ENCODE data around the gene FADS1.
A peak's percentile ranks its signal among the peaks of the same experiment; 100 is the strongest.

Gene FADS1

GRCh38 chr11:61753672-61754071, 63.1 kb downstream of the FADS1 start:
- no peak for FAIRE-seq
- DNase-seq (ENCODE audit: insufficient read length, low spot score) = no peak
- TF ChIP-seq POLR2A (IDR thresholded peaks at IDR 0.05; ENCODE audit: low read depth, low read length) = no peak

- no peak for TF ChIP-seq POLR2A (IDR thresholded peaks at IDR 0.05; ENCODE audit: low read depth, low read length)
- FAIRE-seq (no peak), DNase-seq (ENCODE audit: insufficient read length, low spot score) (no peak)
These were observed 63.8 kb downstream of the FADS1 start for GRCh38 chr11:61752925-61753521.

DNA sequence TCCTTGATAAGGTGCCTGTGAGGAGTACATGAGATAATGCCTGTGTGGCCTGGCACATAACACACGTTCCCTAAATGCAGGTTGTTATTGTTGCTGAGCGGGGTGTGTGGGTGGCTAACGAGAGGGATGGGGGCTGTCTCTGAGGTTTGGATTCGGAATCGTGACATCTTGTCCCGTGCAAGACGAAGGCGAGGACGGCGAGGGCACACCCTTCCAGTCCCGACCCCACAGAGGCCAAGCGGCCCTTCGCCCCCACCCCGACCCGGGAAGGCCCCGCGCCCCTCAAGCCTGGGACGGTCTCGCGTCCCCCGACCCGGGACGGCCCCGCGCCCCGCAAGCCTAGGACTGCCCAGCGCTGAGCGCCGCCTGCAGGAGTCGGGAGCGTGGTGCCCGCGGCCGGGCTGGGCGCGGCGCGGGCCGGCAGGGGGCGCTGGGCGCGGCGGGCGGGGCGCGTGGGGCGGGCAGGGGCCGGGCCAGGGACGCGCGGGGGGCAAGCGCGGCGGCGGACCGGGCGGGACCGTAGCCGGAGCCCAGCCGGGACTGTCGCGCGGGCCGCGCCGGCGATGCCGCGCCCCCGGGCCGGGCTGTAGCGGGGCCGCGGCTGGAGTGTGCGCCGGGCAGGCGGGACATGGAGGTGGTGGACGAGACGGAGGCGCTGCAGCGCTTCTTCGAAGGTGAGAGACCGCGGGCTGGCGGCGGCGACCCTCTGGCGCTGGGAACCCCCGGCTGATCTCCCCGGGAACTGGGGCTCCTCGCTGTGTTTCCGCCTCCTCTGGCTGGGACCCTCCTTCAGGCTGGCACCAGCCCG, 64.5 kb downstream of the FADS1 start, which contains the start of gene MYRF:
Gene MYRF, plus strand, starts transcription at position 520 of the 808 bp plus-strand sequence. Its CDS starts 109 bp downstream, at position 629.
- TF ChIP-seq POLR2A (IDR thresholded peaks at IDR 0.05; ENCODE audit: low read depth, low read length) = peak; percentile 26; the same call in 1 of the 2 replicates
- peak; percentile 57 for DNase-seq (ENCODE audit: insufficient read length, low spot score)
- FAIRE-seq = no peak

- FAIRE-seq = no peak
These were observed 65.4 kb downstream of the FADS1 start for GRCh38 chr11:61751384-61751783.

GRCh38 chr11:61750631-61751273, 66.1 kb downstream of the FADS1 start:
- DNase-seq (ENCODE audit: insufficient read length, low spot score) (no peak), FAIRE-seq (no peak)
- no peak for TF ChIP-seq POLR2A (IDR thresholded peaks at IDR 0.05; ENCODE audit: low read depth, low read length)

More at GRCh38 chr11:61751384-61751783, 65.4 kb downstream of the FADS1 start:
- no peak for DNase-seq (ENCODE audit: insufficient read length, low spot score)
- no peak for TF ChIP-seq POLR2A (IDR thresholded peaks at IDR 0.05; ENCODE audit: low read depth, low read length)
